HCT116 (cell line): ENCODE measurements around the gene CCR6. TPM values are rescaled to one million over a fixed set of nuclear protein-coding genes. Genes with fewer than 3 reads are reported as not detected.

Experiments
- ATAC-seq: fragments of 200-7000 bp; cut with Tn5 transposase; 2 replicates; pipeline ENCODE4 v1.9.1; 2020; ENCODE audit warnings: mild to moderate bottlenecking, moderate library complexity
- BruUV-seq: library from RNA; stranded (reverse); fragments of 400-500 nt; replicated peaks from 2 replicates; lab custom pipeline; 2021; lab: Mats Ljungman, UMichigan
- CTCF ChIA-PET: fragments of 300-600 bp; sonication (Branson Sonifier 250); formaldehyde crosslinking; loops from one replicate; lab custom pipeline; 2021; ENCODE audit warnings: antibody characterized with exemption; lab: Charles Lee
- POLR2A ChIA-PET: fragments of 300-600, 350-600 bp; sonication (Branson Sonifier 250); formaldehyde crosslinking; loops from one replicate; lab custom pipeline; 2021; ENCODE audit warnings: antibody characterized with exemption; lab: Charles Lee
- RAD21 ChIA-PET, 2 experiments: fragments of 300-600 bp; sonication (Branson Sonifier 250); formaldehyde crosslinking; loops; one replicate each; lab custom pipeline; 2023; ENCODE audit warnings: low total read pairs in 2 of 2; ENCODE audit not compliant: uncharacterized antibody in 2 of 2, unreplicated experiment in 2 of 2, low non-redundant PET in 1 of 2; lab: Charles Lee
- DNase-seq: peaks from one replicate; pipeline ENCODE4 v3.0.0-alpha.2; 2010; ENCODE audit warnings: low read depth, low spot score
- H2AFZ ChIP-seq: fragments of 200-600 bp; shearing (Covaris generic), sonication (generic); 2 replicates; pipeline ENCODE4 v1.6.1; 2017; ENCODE audit warnings: low read depth, mixed run types, mixed read lengths, antibody characterized with exemption, low read length; ENCODE audit not compliant: poor library complexity, severe bottlenecking
- H3K27ac ChIP-seq: 2 replicates; pipeline ENCODE4 v1.5.1; 2012; ENCODE audit warnings: low read depth, low read length
- H3K27me3 ChIP-seq: fragments of 200-600 bp; sonication (generic); 2 replicates; pipeline ENCODE4 v1.6.1; 2016; ENCODE audit warnings: mixed run types, low read length, mixed read lengths; ENCODE audit not compliant: insufficient read depth
- H3K36me3 ChIP-seq, 2 experiments: fragments of 200-500 bp in 1 of 2; fragments of 200-600 bp in 1 of 2; sonication (Bioruptor generic) in 1 of 2; sonication (generic) in 1 of 2; 2 replicates each; pipeline versions ENCODE4 v1.5.1 to v1.6.1; 2014 to 2016; ENCODE audit warnings: low read length in 2 of 2, inconsistent platforms in 1 of 2, mixed read lengths in 1 of 2, mixed run types in 1 of 2; ENCODE audit not compliant: insufficient read depth in 2 of 2, control insufficient read depth in 1 of 2
- H3K4me1 ChIP-seq, 2 experiments: fragments of 200-600 bp in 1 of 2; sonication (generic) in 1 of 2; 2 replicates each; pipeline versions ENCODE4 v1.5.1 to v1.6.1; 2012 to 2017; ENCODE audit warnings: low read length in 2 of 2, inconsistent platforms in 1 of 2, mild to moderate bottlenecking in 1 of 2, mixed read lengths in 1 of 2, mixed run types in 1 of 2, moderate library complexity in 1 of 2; ENCODE audit not compliant: insufficient read depth in 2 of 2, control insufficient read depth in 1 of 2
- H3K4me2 ChIP-seq: fragments of 200-600 bp; sonication (generic); 2 replicates; pipeline ENCODE4 v1.6.1; 2017; ENCODE audit warnings: mixed run types, low read length, mixed read lengths
- H3K4me3 ChIP-seq, 2 experiments: fragments of 200-600 bp in 1 of 2; sonication (generic) in 1 of 2; replicated peaks in 1 of 2; 2 replicates each; pipeline ENCODE4 v1.5.1; 2011 to 2016; ENCODE audit warnings: low read length in 2 of 2, control low read depth in 1 of 2, low read depth in 1 of 2, mild to moderate bottlenecking in 1 of 2, mixed read lengths in 1 of 2, mixed run types in 1 of 2
- H3K79me2 ChIP-seq: fragments of 200-600 bp; sonication (generic); 2 replicates; pipeline ENCODE4 v1.6.1; 2017; ENCODE audit warnings: mild to moderate bottlenecking, mixed run types, low read length, moderate library complexity, mixed read lengths; ENCODE audit not compliant: insufficient read depth
- H3K9ac ChIP-seq: fragments of 200-600 bp; sonication (generic); 2 replicates; pipeline ENCODE4 v1.6.1; 2016; ENCODE audit warnings: low read length, mixed read lengths
- H3K9me2 ChIP-seq: fragments of 200-600 bp; sonication (generic), shearing (Covaris generic); 2 replicates; pipeline ENCODE4 v1.6.1; 2017; ENCODE audit warnings: mixed run types, mild to moderate bottlenecking, moderate library complexity; ENCODE audit not compliant: insufficient read depth
- H3K9me3 ChIP-seq, 2 experiments: fragments of 200-500 bp in 1 of 2; fragments of 200-600 bp in 1 of 2; sonication (Bioruptor generic) in 1 of 2; sonication (generic) in 1 of 2; 2 replicates each; pipeline ENCODE4 v1.6.1; 2014 to 2017; ENCODE audit warnings: low read length in 2 of 2, mixed read lengths in 2 of 2, inconsistent platforms in 1 of 2, low read depth in 1 of 2, mild to moderate bottlenecking in 1 of 2, mixed run types in 1 of 2, moderate library complexity in 1 of 2; ENCODE audit not compliant: control insufficient read depth in 1 of 2, insufficient read depth in 1 of 2
- H4K20me1 ChIP-seq: fragments of 200-600 bp; sonication (generic), shearing (Covaris generic); 2 replicates; pipeline ENCODE4 v1.6.1; 2017; ENCODE audit warnings: mixed run types, mild to moderate bottlenecking, moderate library complexity; ENCODE audit not compliant: insufficient read depth
- CBX3 ChIP-seq: IDR thresholded peaks from 2 replicates; pipeline ENCODE4 v1.6.1; 2012; ENCODE audit warnings: low read depth
- CEBPB ChIP-seq: IDR thresholded peaks from 2 replicates; pipeline ENCODE4 v1.6.1; 2012; ENCODE audit warnings: low read depth
- EGR1 ChIP-seq: IDR thresholded peaks from 2 replicates; pipeline ENCODE4 v1.6.1; 2012; ENCODE audit warnings: low read depth
- ELF1 ChIP-seq: IDR thresholded peaks from 2 replicates; pipeline ENCODE4 v1.6.1; 2012; ENCODE audit warnings: low read depth, borderline replicate concordance
- EZH2phosphoT487 ChIP-seq: fragments of 200-600 bp; IDR thresholded peaks from 2 replicates; pipeline ENCODE4 v1.6.1; 2018; ENCODE audit warnings: antibody characterized with exemption, borderline replicate concordance
- FOSL1 ChIP-seq: IDR thresholded peaks from 2 replicates; pipeline ENCODE4 v1.6.1; 2012; ENCODE audit warnings: low read depth
- POLR2A ChIP-seq: IDR thresholded peaks from 2 replicates; pipeline ENCODE4 v1.7.0; 2011; ENCODE audit warnings: borderline replicate concordance; ENCODE audit not compliant: insufficient read depth, insufficient read length; ENCODE audit errors: extremely low read depth
- POLR2AphosphoS5 ChIP-seq: IDR thresholded peaks from 2 replicates; pipeline ENCODE4 v1.6.1; 2011; ENCODE audit warnings: mild to moderate bottlenecking, low read depth, low read length, moderate library complexity
- RAD21 ChIP-seq: IDR thresholded peaks from 2 replicates; pipeline ENCODE4 v1.6.1; 2012; ENCODE audit warnings: low read depth, mild to moderate bottlenecking
- ZFX ChIP-seq: fragments of 450-650 bp; IDR thresholded peaks from 2 replicates; pipeline ENCODE4 v1.6.1; 2017
- intact Hi-C: fragments of 100-400 bp; cut with micrococcal nuclease; formaldehyde crosslinking; loops from 2 replicates; pipeline ENCODE4 v1.10.0; 2022
- total RNA-seq: library from RNA; stranded (reverse); gene quantifications from one replicate; pipeline ENCODE4 v1.2.1, GENCODE V29; 2021; ENCODE audit not compliant: unreplicated experiment
- TF ChIP-seq, protein P1 (sequence below): IDR thresholded peaks from 2 replicates; pipeline ENCODE4 v1.6.1; 2012
- TF ChIP-seq, protein P2 (sequence below): IDR thresholded peaks from 2 replicates; pipeline ENCODE4 v1.6.1; 2012
- TF ChIP-seq, protein P3 (sequence below): IDR thresholded peaks from 2 replicates; pipeline ENCODE4 v1.6.1; 2012; ENCODE audit warnings: low read depth

Gene CCR6
- total RNA-seq, 1 experiment from 2014 or later, result not detected

GRCh38 chr6:167130712-167131684, 8.1 kb downstream of the CCR6 start:
- RAD21 ChIA-PET, result no interaction called here
- H3K79me2 ChIP-seq, result no peaks in the 10 kb centered on the region
- no TSS peak for BruUV-seq
- DNase-seq, result no peak
- intact Hi-C loops, result no loop called here
- no peak overlapping the region for H3K4me3 ChIP-seq
- no peak overlapping the region for H3K4me2 ChIP-seq
- no peaks in the 10 kb centered on the region for H4K20me1 ChIP-seq
- POLR2A ChIA-PET, result no interaction called here
- no peak for TF ChIP-seq ZFX
- no peak for TF ChIP-seq CBX3
- no peak for TF ChIP-seq RAD21
- no peak for TF ChIP-seq EGR1
- no peak for TF ChIP-seq POLR2AphosphoS5
- TF ChIP-seq, protein P1, sequence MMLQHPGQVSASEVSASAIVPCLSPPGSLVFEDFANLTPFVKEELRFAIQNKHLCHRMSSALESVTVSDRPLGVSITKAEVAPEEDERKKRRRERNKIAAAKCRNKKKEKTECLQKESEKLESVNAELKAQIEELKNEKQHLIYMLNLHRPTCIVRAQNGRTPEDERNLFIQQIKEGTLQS, result no peak
- TF ChIP-seq EZH2phosphoT487, result no peak
- TF ChIP-seq ELF1, result no peak
- no peak for TF ChIP-seq CEBPB
- no peak for TF ChIP-seq FOSL1
- TF ChIP-seq, protein P2, sequence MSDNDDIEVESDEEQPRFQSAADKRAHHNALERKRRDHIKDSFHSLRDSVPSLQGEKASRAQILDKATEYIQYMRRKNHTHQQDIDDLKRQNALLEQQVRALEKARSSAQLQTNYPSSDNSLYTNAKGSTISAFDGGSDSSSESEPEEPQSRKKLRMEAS, result no peak
- no peak for TF ChIP-seq POLR2A
- TF ChIP-seq, protein P3, sequence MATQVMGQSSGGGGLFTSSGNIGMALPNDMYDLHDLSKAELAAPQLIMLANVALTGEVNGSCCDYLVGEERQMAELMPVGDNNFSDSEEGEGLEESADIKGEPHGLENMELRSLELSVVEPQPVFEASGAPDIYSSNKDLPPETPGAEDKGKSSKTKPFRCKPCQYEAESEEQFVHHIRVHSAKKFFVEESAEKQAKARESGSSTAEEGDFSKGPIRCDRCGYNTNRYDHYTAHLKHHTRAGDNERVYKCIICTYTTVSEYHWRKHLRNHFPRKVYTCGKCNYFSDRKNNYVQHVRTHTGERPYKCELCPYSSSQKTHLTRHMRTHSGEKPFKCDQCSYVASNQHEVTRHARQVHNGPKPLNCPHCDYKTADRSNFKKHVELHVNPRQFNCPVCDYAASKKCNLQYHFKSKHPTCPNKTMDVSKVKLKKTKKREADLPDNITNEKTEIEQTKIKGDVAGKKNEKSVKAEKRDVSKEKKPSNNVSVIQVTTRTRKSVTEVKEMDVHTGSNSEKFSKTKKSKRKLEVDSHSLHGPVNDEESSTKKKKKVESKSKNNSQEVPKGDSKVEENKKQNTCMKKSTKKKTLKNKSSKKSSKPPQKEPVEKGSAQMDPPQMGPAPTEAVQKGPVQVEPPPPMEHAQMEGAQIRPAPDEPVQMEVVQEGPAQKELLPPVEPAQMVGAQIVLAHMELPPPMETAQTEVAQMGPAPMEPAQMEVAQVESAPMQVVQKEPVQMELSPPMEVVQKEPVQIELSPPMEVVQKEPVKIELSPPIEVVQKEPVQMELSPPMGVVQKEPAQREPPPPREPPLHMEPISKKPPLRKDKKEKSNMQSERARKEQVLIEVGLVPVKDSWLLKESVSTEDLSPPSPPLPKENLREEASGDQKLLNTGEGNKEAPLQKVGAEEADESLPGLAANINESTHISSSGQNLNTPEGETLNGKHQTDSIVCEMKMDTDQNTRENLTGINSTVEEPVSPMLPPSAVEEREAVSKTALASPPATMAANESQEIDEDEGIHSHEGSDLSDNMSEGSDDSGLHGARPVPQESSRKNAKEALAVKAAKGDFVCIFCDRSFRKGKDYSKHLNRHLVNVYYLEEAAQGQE, result no peak
- H3K36me3 ChIP-seq, result no peaks in the 10 kb centered on the region
- CTCF ChIA-PET, result no interaction called here
- H3K27ac ChIP-seq, result no peak overlapping the region
- H3K4me1 ChIP-seq, result no peaks in the 10 kb centered on the region
- no peak for ATAC-seq
- H3K9me3 ChIP-seq, result no peaks in the 10 kb centered on the region
- no peak overlapping the region for H2AFZ ChIP-seq
- 0 out of 2 replicates have a peak, but pooled peaks cover 4% of the 10 kb centered on the region for H3K27me3 ChIP-seq
- no peaks in the 10 kb centered on the region for H3K9me2 ChIP-seq
- H3K9ac ChIP-seq, result no peak overlapping the region
